ENCODE results near the gene ARVCF.

DNA sequence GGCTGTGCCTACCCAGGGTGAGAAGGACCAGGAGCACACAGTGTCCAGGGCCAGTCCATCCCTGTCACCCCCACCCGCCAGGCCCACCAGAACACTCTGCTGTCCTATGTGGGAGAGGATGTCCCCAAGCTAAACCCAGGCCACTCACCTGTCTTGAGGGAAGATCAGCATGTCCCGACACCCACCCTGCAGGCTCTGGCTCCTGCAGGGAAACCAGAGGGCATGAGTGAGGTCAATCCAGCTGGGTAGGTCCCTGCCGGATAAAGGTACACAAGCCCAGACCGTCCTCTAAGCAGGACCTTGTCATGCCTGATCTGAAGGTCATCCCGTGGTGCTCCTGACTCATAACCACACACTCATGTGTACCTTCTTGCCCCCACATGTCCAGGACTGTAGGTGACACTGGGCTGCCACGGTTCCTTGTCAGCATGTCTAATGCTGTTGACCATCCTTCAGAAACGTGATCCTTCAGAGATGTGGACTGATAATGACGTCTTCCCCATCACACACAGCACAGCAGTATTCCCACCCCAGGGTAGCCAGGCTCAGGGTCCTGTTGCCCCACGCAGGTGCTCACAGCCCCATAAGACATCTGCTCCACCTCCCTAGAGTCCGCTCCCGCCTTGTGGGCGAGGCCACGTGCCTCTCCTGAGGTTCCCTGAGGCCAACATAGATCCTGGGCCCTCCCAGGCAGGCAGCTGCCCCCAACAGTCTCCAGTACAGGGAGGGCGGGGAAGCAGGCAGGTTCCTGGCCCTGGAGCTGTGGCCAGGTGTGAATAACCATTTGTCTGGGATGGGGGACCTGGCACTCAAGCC lies 6.1 kb downstream of the ARVCF start:
- TF ChIP-seq CTCF (IDR thresholded peaks at IDR 0.05; ENCODE audit: poor library complexity, severe bottlenecking) = no peak
- TF ChIP-seq EZH2 (IDR thresholded peaks at IDR 0.05; ENCODE audit: borderline replicate concordance, insufficient read depth, low read length, poor library complexity, severe bottlenecking) = no peak
- no peak for TF ChIP-seq MXI1 (conservative IDR thresholded peaks at IDR 0.05; ENCODE audit: poor library complexity, severe bottlenecking)
- no peak for TF ChIP-seq POLR2AphosphoS5 (IDR thresholded peaks at IDR 0.05)
- TF ChIP-seq TAF1 (IDR thresholded peaks at IDR 0.05; ENCODE audit: low read depth) = no peak
- TF ChIP-seq RAD21 (conservative IDR thresholded peaks at IDR 0.05) = no peak
- no peak for TF ChIP-seq EP300 (conservative IDR thresholded peaks at IDR 0.05; ENCODE audit: poor library complexity, severe bottlenecking)
- TF ChIP-seq REST (IDR thresholded peaks at IDR 0.05; ENCODE audit: borderline replicate concordance) = no peak

Measured in neural cell (in vitro differentiated cells).